Stimulated activated CD8-positive, alpha-beta memory T cell treated with anti-CD3 and anti-CD28 coated beads, Interleukin-12 subunit alpha, Interleukin-12 subunit beta, amount 100 ng/mL, for 4 hours (primary cell): ENCODE data around the gene PTGER2.
A peak's percentile ranks its signal among the peaks of the same experiment; 100 is the strongest.

Source experiments
- DNase-seq: peaks from one replicate; pipeline ENCODE4 v3.0.0-alpha.2; 2020; ENCODE audit warnings: low read depth

Gene PTGER2

DNA sequence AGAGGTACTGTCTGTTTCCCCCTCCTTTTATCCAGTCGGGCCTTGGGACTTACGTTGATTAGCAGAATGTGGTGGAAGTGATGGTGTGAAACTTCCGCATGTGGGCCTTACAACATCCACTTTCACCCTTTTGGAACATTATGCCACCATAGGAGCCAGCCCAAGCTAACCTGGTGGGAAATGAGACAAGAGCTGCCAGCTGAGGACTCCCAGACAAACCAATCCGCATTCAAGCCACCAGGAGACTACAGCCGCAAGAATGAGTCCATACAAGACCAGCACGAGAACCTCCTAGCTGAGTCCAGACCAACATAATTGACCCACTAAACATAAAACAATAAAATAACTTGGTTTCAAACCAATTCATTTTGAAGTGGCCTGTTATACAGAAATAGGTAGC, 9.1 kb upstream of the PTGER2 start:
- no peak for DNase-seq

DNA sequence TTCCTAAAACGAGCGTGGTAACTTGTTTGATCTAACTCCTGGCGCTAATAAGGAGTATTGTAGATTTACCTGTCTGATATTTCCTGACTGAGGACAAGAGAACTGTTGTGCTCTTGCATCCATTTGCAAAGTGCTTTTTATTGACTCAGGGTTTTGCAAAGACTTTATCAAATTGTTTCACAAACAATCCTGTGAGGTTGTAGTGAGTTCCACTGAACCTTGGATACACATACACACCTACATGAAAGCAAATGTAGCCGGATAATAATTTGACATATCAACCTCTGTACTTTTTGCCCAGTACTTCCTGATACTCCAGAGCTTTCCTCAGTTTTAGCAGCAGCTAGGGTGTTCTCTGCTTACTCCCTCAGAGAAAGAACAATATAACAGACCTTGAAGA, 6.7 kb upstream of the PTGER2 start:
- DNase-seq: no peak

- no peak for DNase-seq
These were observed 6.2 kb upstream of the PTGER2 start for GRCh38 chr14:52307905-52308304.

GRCh38 chr14:52310541-52310940, 3.6 kb upstream of the PTGER2 start:
- DNase-seq: no peak

- DNase-seq: no peak
These were observed 1.2 kb upstream of the PTGER2 start for GRCh38 chr14:52312931-52313355.

GRCh38 chr14:52313462-52313861, 650 bp upstream of the PTGER2 start:
- no peak for DNase-seq

- DNase-seq: peak; percentile 29
These were observed 663 bp downstream of the PTGER2 start for GRCh38 chr14:52314595-52315354.

DNA sequence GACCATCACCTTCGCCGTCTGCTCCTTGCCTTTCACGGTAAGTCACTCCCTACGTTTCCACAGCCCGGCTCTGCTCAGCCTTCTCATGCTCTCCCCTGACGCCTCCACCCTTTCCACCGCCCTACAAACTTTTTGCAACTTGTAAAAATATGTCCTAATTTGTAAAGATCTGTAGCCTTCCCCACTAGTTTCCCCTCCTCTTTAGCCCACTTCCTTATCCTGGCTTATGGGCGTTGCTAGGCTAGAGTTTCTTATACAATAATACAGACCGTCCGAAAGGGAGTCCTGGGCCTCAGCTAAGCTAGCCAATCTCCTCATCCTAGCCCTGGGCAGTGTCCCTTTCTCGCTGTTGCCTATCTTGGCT, 1.2 kb downstream of the PTGER2 start:
- no peak for DNase-seq

GRCh38 chr14:52318062-52318461, 4.0 kb downstream of the PTGER2 start:
- no peak for DNase-seq

DNA sequence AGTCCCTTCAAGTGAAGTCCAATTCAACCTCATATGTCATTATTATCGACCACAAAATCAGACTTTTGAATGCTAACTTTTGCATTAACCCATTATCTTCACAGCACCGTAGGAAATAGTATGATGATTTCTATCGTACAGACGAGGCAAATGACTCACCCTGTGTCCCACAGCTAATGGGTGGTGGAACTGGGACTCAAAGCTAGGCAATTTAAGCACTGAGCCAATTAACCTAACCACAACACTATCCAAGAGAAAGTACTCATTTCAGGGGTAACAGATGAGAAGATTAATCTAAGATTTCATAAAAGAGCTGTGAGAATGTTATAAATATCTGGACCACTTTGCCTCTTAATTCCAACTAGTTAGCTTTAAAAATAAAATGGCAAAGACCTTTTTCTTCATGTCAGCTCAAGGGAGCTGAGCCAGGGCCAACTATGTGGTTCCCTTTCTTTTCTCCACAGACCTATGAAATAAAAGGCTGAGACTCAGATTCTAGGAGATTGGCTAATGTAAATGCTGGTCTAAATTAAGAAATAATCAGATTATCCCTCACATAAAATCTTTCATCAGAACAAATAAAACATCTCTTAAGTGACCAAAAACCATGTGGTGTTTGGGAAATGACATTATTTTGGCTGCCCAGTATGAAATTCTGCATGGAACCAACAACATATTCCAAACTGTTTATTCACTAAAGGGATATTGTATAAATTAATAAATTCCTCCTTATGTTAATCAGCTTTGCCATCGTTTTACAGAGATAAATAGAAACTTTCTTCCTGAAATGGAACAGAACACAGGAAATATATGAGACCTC, 4.9 kb downstream of the PTGER2 start:
- no peak for DNase-seq

DNA sequence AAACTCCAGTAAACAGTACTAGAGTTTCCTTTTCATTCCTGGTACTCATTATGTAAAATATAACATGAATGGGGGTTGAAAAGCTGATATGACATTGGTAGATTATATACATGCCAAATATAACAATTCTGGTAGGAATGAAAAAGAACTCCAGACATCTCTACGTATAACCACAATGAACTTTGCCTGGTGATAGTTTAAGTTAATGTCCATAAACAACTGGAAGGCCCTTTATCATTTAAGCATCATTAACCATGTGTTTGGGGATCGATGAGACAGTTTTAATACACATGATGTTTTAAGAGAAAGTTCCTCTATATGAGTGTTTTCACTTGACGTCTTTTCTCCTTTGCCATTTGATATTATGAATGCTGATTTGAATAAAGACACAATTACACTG, 5.8 kb downstream of the PTGER2 start:
- DNase-seq: no peak

GRCh38 chr14:52325126-52325525, 11.0 kb downstream of the PTGER2 start:
- DNase-seq: no peak

DNA sequence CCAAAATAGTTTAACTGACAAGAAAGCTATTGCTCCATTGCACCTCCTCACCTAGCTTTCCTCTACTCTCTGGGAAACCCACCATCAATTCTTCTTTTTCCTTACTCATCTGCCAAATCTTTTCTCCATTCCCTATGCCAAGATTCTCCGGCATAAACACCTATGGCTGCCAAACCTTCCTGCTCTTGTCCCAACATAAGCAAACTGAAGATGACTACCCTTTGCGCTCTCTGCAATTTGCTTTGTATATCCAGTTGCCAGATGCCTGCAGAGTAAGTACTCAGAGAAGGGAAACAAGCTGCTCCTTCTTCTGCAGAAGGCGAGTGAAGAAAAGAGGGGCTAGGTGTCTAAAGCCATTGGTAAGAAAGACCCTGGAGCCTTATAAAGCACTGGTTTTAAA, 11.5 kb downstream of the PTGER2 start:
- no peak for DNase-seq

DNA sequence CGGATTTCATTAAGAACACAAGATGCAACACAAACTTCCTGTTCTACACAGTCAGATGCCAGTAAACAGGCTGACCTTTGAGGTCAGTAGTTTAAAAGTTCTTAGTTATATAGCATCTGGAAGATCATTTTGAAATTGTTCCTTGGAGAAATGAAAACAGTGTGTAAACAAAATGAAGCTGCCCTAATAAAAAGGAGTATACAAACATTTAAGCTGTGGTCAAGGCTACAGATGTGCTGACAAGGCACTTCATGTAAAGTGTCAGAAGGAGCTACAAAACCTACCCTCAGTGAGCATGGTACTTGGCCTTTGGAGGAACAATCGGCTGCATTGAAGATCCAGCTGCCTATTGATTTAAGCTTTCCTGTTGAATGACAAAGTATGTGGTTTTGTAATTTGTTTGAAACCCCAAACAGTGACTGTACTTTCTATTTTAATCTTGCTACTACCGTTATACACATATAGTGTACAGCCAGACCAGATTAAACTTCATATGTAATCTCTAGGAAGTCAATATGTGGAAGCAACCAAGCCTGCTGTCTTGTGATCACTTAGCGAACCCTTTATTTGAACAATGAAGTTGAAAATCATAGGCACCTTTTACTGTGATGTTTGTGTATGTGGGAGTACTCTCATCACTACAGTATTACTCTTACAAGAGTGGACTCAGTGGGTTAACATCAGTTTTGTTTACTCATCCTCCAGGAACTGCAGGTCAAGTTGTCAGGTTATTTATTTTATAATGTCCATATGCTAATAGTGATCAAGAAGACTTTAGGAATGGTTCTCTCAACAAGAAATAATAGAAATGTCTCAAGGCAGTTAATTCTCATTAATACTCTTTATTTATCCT, 13.5 kb downstream of the PTGER2 start:
- DNase-seq: no peak

DNA sequence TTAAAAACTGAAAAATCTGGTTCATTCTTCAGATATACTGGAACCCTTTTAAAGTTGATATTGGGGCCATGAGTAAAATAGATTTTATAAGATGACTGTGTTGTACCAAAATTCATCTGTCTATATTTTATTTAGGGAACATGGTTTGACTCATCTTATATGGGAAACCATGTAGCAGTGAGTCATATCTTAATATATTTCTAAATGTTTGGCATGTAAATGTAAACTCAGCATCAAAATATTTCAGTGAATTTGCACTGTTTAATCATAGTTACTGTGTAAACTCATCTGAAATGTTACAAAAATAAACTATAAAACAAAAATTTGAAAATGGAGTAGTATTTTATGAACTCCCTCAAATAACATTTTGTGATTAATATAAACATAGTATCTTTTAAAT, 14.2 kb downstream of the PTGER2 start:
- no peak for DNase-seq

DNA sequence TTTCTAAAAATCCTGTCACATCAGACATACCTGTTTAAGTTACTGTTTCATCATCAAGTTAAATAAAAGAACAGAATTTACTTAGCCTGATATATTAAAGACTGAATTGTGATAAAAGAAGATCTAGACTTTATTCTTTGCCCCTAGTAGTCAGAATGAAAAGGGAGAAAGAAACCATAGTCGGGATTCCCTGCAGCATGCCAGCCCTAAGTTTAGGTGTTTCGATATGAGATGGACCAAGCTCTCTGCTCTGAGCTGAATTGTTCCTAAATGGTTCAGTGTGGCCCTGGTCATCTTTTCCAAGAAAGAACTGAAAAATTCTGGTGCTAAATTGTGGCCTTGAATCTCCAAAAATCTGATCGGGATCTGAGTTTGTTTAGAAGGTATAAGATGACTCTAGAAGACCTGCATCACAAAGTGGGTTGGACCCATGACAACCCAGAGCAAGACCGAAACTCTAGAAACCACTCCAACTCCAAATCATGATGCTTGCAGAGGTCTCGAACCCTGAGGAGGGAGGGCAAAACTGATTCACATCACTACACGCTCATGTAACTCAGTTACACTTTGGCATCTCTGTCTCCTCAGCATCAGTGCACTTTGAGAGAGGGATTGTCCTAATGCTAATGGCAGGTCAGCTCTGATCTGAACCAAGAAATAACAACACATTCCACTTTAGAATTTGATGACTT, 15.7 kb downstream of the PTGER2 start:
- no peak for DNase-seq

DNA sequence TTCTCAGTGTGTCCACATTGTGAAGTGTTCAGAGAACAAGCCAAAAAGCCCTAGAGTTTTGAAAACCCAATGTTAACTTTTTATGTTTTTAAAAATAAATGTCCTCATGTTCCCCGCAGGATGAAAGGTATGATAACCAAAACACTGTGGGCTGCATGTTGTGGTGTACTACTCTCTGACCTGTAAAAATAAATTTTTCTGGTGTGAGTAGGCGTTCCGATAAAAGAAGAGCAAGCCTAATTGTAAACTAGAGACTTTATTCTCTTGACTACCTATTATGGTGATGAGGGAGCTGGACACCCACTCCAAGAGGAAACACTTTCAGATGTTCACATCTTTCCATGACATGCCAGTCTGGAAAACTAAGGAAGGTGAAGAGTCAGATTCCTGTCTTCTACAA, 18.2 kb downstream of the PTGER2 start:
- DNase-seq: no peak

GRCh38 chr14:52333108-52333507, 19.0 kb downstream of the PTGER2 start:
- DNase-seq: no peak

- DNase-seq: no peak
These were observed 19.9 kb downstream of the PTGER2 start for GRCh38 chr14:52333823-52334657.

DNA sequence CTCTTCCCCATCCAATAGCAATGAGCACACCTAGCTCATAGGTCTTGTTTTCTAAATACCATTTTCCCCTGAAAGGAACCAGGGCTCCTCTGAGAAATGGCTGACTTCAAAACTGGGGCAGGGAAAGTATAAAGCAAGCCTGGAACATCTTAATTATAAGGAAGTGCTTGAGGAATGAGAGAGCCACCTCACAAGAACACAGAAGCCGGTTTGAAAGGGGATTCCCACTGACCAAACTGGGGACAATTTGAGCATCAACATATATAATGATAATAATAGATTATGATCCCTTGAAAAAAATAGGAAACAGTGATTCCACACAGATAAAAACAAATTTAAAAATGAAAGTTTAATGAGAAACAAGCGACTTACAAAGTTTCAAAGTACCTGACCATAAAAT, 22.1 kb downstream of the PTGER2 start:
- no peak for DNase-seq

- no peak for DNase-seq
These were observed 24.1 kb downstream of the PTGER2 start for GRCh38 chr14:52338051-52338681.
